SU-DHL-6 (cell line): ENCODE measurements around the gene FASTKD2.
"Not testable (repeated sequence)": the region's sequence is repeated elsewhere in the genome, so short reads cannot be mapped to it uniquely, and the experiment has no call there.

Experiments used
- CTCF ChIP-seq: fragments of 200-600 bp; sonication (generic); IDR thresholded peaks from one replicate; pipeline ENCODE4 v1.5.1; 2017; ENCODE audit warnings: antibody characterized with exemption, mild to moderate bottlenecking, low read length, moderate library complexity; ENCODE audit not compliant: insufficient read depth, poor library complexity, severe bottlenecking
- EZH2phosphoT487 ChIP-seq: fragments of 200-600 bp; sonication (generic), shearing (Covaris generic); conservative IDR thresholded peaks from 2 replicates; pipeline ENCODE4 v1.6.1; 2018; ENCODE audit warnings: mild to moderate bottlenecking, antibody characterized with exemption, low read length, moderate library complexity, mixed read lengths

GRCh38 chr2:206812471-206812870, 47.1 kb downstream of the FASTKD2 start:
- TF ChIP-seq CTCF, EZH2phosphoT487: not testable (repeated sequence)
